NCI-H2107 treated with DMSO at 0.1 percent for 48 hours (cell line): ENCODE data around the gene PDE10A.
"Not testable (repeated sequence)": the region's sequence is repeated elsewhere in the genome, so short reads cannot be mapped to it uniquely, and the experiment has no call there.

Source experiments
- DNase-seq: peaks from one replicate; lab custom pipeline; 2025; ENCODE audit not compliant: unreplicated experiment; lab: John Stamatoyannopoulos, UW

Gene PDE10A

GRCh38 chr6:165594584-165595333 lies 68.3 kb downstream of the PDE10A start:
- DNase-seq = no peak

- DNase-seq = not testable (repeated sequence)
Observed at GRCh38 chr6:165592947-165593346, 70.1 kb downstream of the PDE10A start.

GRCh38 chr6:165588515-165588914 lies 74.5 kb downstream of the PDE10A start:
- no peak for DNase-seq

GRCh38 chr6:165587206-165587605 lies 75.8 kb downstream of the PDE10A start:
- no peak for DNase-seq

- DNase-seq = no peak
Observed at GRCh38 chr6:165586706-165587105, 76.3 kb downstream of the PDE10A start.

GRCh38 chr6:165585060-165585459 lies 78.0 kb downstream of the PDE10A start:
- no peak for DNase-seq

- no peak for DNase-seq
Observed at GRCh38 chr6:165584541-165584940, 78.5 kb downstream of the PDE10A start.

GRCh38 chr6:165581678-165582077 lies 81.4 kb downstream of the PDE10A start:
- DNase-seq = no peak

GRCh38 chr6:165580136-165580535 lies 82.9 kb downstream of the PDE10A start:
- DNase-seq = no peak

GRCh38 chr6:165579151-165579550 lies 83.9 kb downstream of the PDE10A start:
- no peak for DNase-seq

GRCh38 chr6:165577556-165577955 lies 85.5 kb downstream of the PDE10A start:
- no peak for DNase-seq

GRCh38 chr6:165575158-165575549 lies 87.9 kb downstream of the PDE10A start:
- DNase-seq = no peak

GRCh38 chr6:165574220-165575157 lies 88.6 kb downstream of the PDE10A start:
- DNase-seq = no peak

- DNase-seq = no peak
Observed at GRCh38 chr6:165573671-165574070, 89.4 kb downstream of the PDE10A start.

GRCh38 chr6:165571721-165572132 lies 91.3 kb downstream of the PDE10A start:
- no peak for DNase-seq

- DNase-seq = no peak
Observed at GRCh38 chr6:165571068-165571682, 91.9 kb downstream of the PDE10A start.

GRCh38 chr6:165568326-165568725 lies 94.7 kb downstream of the PDE10A start:
- no peak for DNase-seq

- no peak for DNase-seq
Observed at GRCh38 chr6:165566088-165566828, 96.8 kb downstream of the PDE10A start.

GRCh38 chr6:165562421-165563090 lies 100.5 kb downstream of the PDE10A start:
- DNase-seq = no peak

- DNase-seq = no peak
Observed at GRCh38 chr6:165559632-165560031, 103.4 kb downstream of the PDE10A start.
